GM19240 (cell line): Measurements from ENCODE around the gene AADACL2.

ENCODE experiments used
- DNase-seq: peaks from one replicate; pipeline ENCODE4 v3.0.0; 2011; ENCODE audit warnings: low spot score; ENCODE audit not compliant: insufficient read length

AADACL2 gene

DNA sequence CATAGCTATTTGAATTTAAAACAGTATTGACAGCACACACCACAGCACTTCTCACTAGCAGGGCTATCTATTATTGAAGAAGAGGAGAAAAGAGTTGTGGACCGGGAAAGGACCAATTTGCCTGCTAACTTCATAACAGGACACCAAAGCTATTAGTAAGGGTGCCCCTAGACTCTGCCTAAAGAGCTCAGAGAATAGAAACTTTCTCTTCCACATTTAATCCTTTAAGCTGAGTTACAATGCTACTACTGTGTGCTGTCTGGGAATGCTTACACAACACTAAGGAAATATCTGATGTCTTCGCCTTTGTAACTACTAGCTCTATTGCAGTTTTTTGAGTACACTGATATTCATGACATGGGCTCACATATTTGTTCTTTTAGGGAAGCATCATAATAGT lies 66.7 kb downstream of the AADACL2 start:
- no peak for DNase-seq

DNA sequence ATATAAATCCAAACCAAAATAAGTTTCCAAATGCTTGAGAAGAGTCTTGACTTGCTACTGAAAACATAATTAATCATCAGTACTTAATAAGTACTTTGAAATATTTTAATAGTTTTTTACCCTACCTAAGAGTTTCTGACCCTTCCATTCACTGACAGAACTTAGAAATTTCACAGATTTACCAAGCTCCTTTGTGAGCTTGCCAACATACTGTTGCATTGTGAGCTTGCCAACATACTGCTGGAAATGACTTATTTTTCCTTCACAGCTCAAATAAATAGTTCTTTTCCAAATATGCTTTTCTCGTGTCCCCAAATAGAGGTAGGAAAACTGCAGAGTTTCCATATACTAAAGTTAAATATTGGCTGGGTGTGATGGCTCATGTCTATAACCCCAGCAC lies 70.5 kb downstream of the AADACL2 start:
- DNase-seq: no peak

DNA sequence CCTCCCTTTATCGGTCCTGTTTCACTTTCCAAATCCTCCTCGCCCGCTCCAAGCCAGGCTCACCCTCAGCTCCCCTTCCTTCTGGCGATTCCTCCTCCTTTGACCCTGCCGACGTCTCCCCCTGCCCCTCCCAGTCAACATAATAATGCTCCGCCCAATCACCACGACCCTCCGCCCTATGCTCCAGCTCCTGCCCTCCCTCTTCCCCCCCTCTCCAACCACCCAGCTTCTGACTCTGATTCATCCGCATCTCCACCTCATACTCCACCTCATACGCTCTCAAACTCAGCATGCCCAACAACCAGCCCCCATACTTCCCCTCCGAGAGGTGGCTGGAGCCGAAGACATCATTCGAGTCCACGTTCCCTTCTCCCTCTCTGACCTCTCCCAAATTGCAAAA lies 73.1 kb downstream of the AADACL2 start:
- DNase-seq: no peak
